Measurements from ENCODE around the gene NMBR.

DNA sequence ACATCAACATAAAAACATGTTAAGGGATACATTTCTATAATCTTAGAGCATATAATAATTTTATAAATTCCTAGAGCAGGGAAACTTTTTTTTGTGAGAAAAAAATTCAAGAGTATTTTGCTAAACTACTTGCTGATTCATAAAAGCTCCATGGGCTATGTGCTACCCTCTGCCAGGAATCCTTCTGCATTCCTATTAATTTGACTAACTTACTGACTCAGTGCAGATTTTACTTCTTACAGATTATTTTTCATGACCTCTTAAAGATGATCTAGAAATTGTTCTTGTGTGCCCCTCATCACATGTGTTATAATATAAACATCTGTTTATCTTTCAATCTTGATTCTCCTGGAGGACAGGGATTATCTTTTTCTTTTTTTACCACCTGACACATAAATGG, 5.8 kb upstream of the NMBR start:
- no peak for TF ChIP-seq CTCF (IDR thresholded peaks at IDR 0.05; ENCODE audit: poor library complexity, severe bottlenecking)
- no peak for TF ChIP-seq TAF1 (IDR thresholded peaks at IDR 0.05; ENCODE audit: low read depth)
- no peak for TF ChIP-seq EZH2 (IDR thresholded peaks at IDR 0.05; ENCODE audit: borderline replicate concordance, insufficient read depth, low read length, poor library complexity, severe bottlenecking)
- no peak for TF ChIP-seq RAD21 (conservative IDR thresholded peaks at IDR 0.05)
- TF ChIP-seq POLR2AphosphoS5 (IDR thresholded peaks at IDR 0.05), result no peak
- TF ChIP-seq REST (IDR thresholded peaks at IDR 0.05; ENCODE audit: borderline replicate concordance), result no peak

Measured in neural cell (in vitro differentiated cells).